ENCODE results near the gene OLFML2B. TPM values are rescaled to one million over a fixed set of nuclear protein-coding genes. Genes with fewer than 3 reads are reported as not detected.

The OLFML2B gene
- total RNA-seq, 1 donor = 0.10 TPM

DNA sequence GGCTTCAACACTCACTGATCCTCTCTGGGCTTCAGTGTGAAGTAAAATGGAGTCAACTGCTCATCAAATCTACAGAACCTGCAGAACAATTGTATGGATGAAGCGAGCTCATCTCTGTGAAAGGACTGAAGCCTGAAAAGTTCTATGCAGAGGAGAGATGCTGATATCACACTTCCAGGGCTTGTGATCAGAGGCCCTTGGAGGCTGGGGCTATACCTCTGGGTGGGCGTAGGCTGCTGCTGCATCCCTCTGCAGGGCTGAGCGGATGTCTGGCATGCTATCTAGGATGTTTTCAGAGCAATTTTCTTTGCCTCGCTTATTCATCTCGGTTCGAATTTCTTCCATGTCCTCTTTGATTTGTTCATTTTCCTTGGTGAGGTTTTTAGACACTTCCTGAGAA lies 17.6 kb downstream of the OLFML2B start:
- H3K9me3 ChIP-seq (ENCODE audit: low read depth, low read length) = no peaks in the 10 kb centered on the region
- no peaks in the 10 kb centered on the region for H3K27me3 ChIP-seq (ENCODE audit: insufficient read depth, low read length)
- H3K4me3 ChIP-seq (ENCODE audit: low read length) = no peak overlapping the region
- peaks cover 17% of the 10 kb centered on the region for H3K4me1 ChIP-seq (ENCODE audit: insufficient read depth, low read length)

DNA sequence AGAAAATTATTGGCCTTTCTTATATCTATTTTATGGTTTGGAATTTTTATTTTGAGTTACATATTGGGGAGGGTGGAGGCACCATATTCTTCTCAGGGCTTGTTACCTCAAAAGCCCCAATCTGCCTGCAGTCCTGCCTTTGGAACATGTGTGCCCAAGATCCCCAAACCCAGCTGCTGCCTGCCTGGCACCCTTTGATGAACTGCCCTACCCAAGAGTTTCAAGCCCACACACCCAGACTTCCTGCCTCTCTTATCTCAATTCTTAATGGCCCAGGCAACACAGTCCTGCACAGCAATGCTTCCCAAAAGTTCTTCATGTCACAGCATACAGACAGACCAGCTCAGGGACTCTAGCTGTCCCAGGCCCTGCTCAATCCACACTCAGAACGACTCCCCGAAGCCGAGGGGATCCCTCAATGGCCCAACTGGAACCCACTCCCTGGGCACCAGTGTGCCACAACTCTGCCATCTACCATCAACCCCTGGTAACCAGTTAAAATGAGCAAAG lies 19.2 kb downstream of the OLFML2B start:
- Histone ChIP-seq H3K27me3 (ENCODE audit: insufficient read depth, low read length) (no peaks in the 10 kb centered on the region), H3K4me1 (ENCODE audit: insufficient read depth, low read length) (peaks cover 20% of the 10 kb centered on the region), H3K9me3 (ENCODE audit: low read depth, low read length) (no peaks in the 10 kb centered on the region), H3K4me3 (ENCODE audit: low read length) (no peak overlapping the region)

DNA sequence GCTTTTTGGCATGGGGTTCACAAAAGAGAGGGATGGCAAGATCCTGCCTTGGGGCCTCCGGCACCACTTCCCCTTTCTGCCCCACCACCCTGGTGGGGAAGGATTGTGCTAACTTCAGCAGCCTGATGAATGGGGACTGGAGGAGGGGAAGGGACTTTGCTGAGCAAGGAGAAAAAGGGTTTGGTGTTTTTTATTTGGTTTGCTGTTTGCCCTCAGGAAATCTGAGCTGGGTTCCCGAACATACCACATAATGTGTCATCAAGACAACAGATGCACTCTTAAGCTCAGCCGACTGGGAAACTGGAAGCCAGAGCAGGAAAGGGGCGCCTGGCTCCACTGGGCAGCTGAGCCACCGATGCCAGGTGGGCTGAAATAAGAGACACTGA lies 19.8 kb downstream of the OLFML2B start:
- H3K4me3 ChIP-seq (ENCODE audit: low read length) = no peak overlapping the region
- no peaks in the 10 kb centered on the region for H3K27me3 ChIP-seq (ENCODE audit: insufficient read depth, low read length)

GRCh38 chr1:162003061-162003829 lies 20.4 kb downstream of the OLFML2B start:
- Histone ChIP-seq H3K4me1 (ENCODE audit: insufficient read depth, low read length) (peaks cover 25% of the 10 kb centered on the region), H3K27me3 (ENCODE audit: insufficient read depth, low read length) (no peaks in the 10 kb centered on the region), H3K9me3 (ENCODE audit: low read depth, low read length) (no peaks in the 10 kb centered on the region), H3K4me3 (ENCODE audit: low read length) (peak overlapping the region; percentile 7)

More for the DNA sequence above, 19.8 kb downstream of the OLFML2B start:
- Histone ChIP-seq H3K9me3 (ENCODE audit: low read depth, low read length) (no peaks in the 10 kb centered on the region), H3K4me1 (ENCODE audit: insufficient read depth, low read length) (peaks cover 24% of the 10 kb centered on the region)

DNA sequence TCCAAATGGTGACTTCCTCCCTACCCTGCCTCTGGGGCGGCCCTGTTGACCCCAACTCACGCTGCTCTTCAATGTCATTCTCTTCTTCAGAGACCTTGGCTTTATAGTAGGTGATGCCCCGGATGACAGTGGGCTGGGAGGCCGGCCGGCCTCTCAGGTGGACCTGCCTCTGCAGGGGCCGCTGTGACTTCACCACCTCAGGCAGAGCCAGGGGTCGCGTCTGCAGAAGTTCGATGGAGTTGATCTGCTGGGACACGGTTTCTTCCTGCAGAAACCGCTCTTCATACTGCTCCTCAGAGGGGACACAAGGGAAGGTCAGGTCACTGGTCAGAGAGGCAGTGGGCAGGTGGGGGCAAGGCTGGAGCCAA lies 23.6 kb downstream of the OLFML2B start:
- Histone ChIP-seq H3K4me3 (ENCODE audit: low read length) (no peak overlapping the region), H3K27me3 (ENCODE audit: insufficient read depth, low read length) (no peaks in the 10 kb centered on the region), H3K9me3 (ENCODE audit: low read depth, low read length) (no peaks in the 10 kb centered on the region), H3K4me1 (ENCODE audit: insufficient read depth, low read length) (peaks cover 25% of the 10 kb centered on the region)

- Histone ChIP-seq H3K4me3 (ENCODE audit: low read length) (no peak overlapping the region), H3K4me1 (ENCODE audit: insufficient read depth, low read length) (peaks cover 25% of the 10 kb centered on the region), H3K9me3 (ENCODE audit: low read depth, low read length) (no peaks in the 10 kb centered on the region), H3K27me3 (ENCODE audit: insufficient read depth, low read length) (no peaks in the 10 kb centered on the region)
These were observed 24.2 kb downstream of the OLFML2B start for GRCh38 chr1:161999301-162000052.

DNA sequence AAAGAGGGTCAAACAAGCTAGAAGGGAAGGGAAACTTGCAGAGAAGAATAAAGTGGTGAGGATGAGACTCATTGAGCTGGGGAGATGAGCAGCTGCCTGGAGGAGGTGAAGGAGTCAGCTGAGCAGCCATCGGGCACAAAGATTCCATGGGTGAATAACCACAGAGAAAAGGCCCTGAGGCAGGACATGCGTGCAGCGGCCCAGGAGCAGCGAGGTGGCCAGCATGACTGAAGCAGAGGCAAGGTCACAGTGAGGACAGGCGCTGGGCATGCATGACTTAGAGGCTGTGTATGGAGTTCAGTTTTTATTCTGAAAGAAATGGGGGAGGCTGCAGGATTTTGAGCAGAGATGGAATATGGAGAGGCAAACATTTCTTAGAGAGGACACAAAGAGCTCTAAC lies 24.9 kb downstream of the OLFML2B start:
- Histone ChIP-seq H3K4me3 (ENCODE audit: low read length) (no peak overlapping the region), H3K27me3 (ENCODE audit: insufficient read depth, low read length) (no peaks in the 10 kb centered on the region), H3K4me1 (ENCODE audit: insufficient read depth, low read length) (peaks cover 21% of the 10 kb centered on the region), H3K9me3 (ENCODE audit: low read depth, low read length) (no peaks in the 10 kb centered on the region)

- Histone ChIP-seq H3K27me3 (ENCODE audit: insufficient read depth, low read length) (no peaks in the 10 kb centered on the region), H3K4me3 (ENCODE audit: low read length) (no peak overlapping the region), H3K4me1 (ENCODE audit: insufficient read depth, low read length) (peaks cover 9% of the 10 kb centered on the region), H3K9me3 (ENCODE audit: low read depth, low read length) (no peaks in the 10 kb centered on the region)
These were observed 26.5 kb downstream of the OLFML2B start for GRCh38 chr1:161997152-161997551.

GRCh38 chr1:161994175-161994668 lies 29.4 kb downstream of the OLFML2B start:
- H3K9me3 ChIP-seq (ENCODE audit: low read depth, low read length) = no peaks in the 10 kb centered on the region
- H3K27me3 ChIP-seq (ENCODE audit: insufficient read depth, low read length) = no peaks in the 10 kb centered on the region
- peaks cover 14% of the 10 kb centered on the region for H3K4me1 ChIP-seq (ENCODE audit: insufficient read depth, low read length)
- no peak overlapping the region for H3K4me3 ChIP-seq (ENCODE audit: low read length)

DNA sequence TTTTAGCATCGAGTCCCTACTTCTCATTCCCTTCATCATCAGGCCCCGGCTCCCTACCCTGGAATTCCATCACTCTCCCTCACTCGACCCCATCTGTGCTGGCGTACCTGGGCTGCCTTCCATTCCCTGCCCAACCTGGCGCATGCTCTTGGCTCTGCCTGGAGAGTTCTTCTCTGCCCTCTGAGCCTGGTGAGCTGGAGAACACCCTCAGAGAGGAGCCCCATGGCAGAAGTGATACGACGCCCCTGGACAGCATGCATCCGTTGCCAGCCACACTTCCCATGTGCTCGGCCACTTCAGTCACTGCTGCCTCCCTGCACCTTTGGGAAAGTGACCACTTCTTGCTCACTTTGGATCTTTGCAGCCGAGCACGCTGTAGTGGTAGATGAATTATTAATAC lies 30.1 kb downstream of the OLFML2B start:
- H3K4me3 ChIP-seq (ENCODE audit: low read length) = no peak overlapping the region
- peaks cover 16% of the 10 kb centered on the region for H3K4me1 ChIP-seq (ENCODE audit: insufficient read depth, low read length)
- no peaks in the 10 kb centered on the region for H3K27me3 ChIP-seq (ENCODE audit: insufficient read depth, low read length)
- no peaks in the 10 kb centered on the region for H3K9me3 ChIP-seq (ENCODE audit: low read depth, low read length)

DNA sequence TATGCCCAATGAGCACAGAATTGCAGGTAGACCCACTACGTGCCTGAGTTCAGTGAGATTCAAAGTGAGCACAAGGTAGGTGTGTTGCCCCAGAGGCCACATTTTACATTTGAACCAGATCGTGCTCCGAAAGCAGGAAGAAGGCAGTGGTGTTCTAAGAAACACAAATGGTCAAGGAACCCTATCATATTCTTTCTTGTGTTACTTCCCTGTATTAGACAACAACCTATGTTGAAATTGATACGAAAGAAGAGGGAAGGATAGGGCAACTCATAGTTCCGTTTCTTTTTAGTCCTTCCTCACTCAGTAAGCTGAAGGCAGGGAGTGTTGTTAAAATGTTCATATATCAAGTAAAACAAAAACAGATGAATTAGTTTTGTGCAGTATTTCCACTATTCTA lies 33.9 kb downstream of the OLFML2B start:
- Histone ChIP-seq H3K27me3 (ENCODE audit: insufficient read depth, low read length) (no peaks in the 10 kb centered on the region), H3K9me3 (ENCODE audit: low read depth, low read length) (no peaks in the 10 kb centered on the region), H3K4me1 (ENCODE audit: insufficient read depth, low read length) (peaks cover 18% of the 10 kb centered on the region), H3K4me3 (ENCODE audit: low read length) (no peak overlapping the region)

DNA sequence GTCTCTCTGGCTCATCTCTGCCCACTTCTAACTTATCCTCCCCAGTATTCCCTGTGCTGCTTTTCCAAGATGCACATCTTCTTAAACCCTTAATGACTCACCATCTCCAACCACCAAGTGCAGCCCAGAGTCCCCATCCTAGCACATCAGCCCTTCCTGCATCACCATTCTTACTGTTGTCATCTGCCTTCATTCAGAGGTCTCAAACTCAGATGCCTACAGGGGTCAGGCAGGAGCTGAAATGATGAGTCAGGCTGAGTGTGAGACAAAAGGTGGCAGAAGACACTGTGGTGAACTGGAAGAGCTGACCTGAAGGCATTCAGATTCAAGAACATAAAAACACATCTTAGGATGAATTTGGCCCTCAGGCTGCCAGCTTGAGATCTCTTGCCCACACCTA lies 34.6 kb downstream of the OLFML2B start:
- H3K4me3 ChIP-seq (ENCODE audit: low read length) = no peak overlapping the region
- H3K9me3 ChIP-seq (ENCODE audit: low read depth, low read length) = no peaks in the 10 kb centered on the region
- peaks cover 18% of the 10 kb centered on the region for H3K4me1 ChIP-seq (ENCODE audit: insufficient read depth, low read length)
- no peaks in the 10 kb centered on the region for H3K27me3 ChIP-seq (ENCODE audit: insufficient read depth, low read length)

- H3K9me3 ChIP-seq (ENCODE audit: low read depth, low read length) = no peaks in the 10 kb centered on the region
- peaks cover 18% of the 10 kb centered on the region for H3K4me1 ChIP-seq (ENCODE audit: insufficient read depth, low read length)
- no peaks in the 10 kb centered on the region for H3K27me3 ChIP-seq (ENCODE audit: insufficient read depth, low read length)
- no peak overlapping the region for H3K4me3 ChIP-seq (ENCODE audit: low read length)
These were observed 35.3 kb downstream of the OLFML2B start for GRCh38 chr1:161988413-161988812.

- Histone ChIP-seq H3K9me3 (ENCODE audit: low read depth, low read length) (no peaks in the 10 kb centered on the region), H3K4me3 (ENCODE audit: low read length) (no peak overlapping the region), H3K27me3 (ENCODE audit: insufficient read depth, low read length) (no peaks in the 10 kb centered on the region), H3K4me1 (ENCODE audit: insufficient read depth, low read length) (peaks cover 18% of the 10 kb centered on the region)
These were observed 35.8 kb downstream of the OLFML2B start for GRCh38 chr1:161987872-161988271.

DNA sequence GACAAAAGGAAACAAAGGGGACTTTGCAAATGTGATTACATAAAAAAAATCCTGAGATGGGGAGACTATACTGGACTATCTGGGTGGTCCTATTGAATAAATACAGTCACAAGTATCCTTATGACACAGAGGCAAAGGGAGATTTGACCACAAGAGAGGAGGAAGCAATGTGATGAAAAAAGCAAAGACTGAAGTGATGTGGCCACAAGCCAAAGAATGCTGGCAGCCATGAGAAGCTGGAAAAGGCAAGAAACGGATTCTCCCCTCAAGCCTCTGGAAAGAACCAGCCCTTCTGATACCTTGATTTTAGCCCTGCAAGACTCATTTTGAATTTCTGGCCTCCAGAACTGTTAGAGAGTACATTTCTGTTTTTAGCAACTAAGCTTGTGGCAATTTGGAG lies 36.4 kb downstream of the OLFML2B start:
- H3K4me1 ChIP-seq (ENCODE audit: insufficient read depth, low read length) = peaks cover 18% of the 10 kb centered on the region
- no peaks in the 10 kb centered on the region for H3K27me3 ChIP-seq (ENCODE audit: insufficient read depth, low read length)
- no peaks in the 10 kb centered on the region for H3K9me3 ChIP-seq (ENCODE audit: low read depth, low read length)
- no peak overlapping the region for H3K4me3 ChIP-seq (ENCODE audit: low read length)
